Urothelium cell line (cell line): Measurements from ENCODE around the gene NEDD8.

ENCODE experiments used
- DNase-seq: peaks from one replicate; pipeline ENCODE4 v3.0.0; 2011; ENCODE audit warnings: low spot score, mixed read lengths
- FAIRE-seq: peaks from 2 replicates; lab custom pipeline; 2011; peaks lifted over from hg19 to GRCh38; lab: Jason Lieb, UNC

NEDD8 gene

DNA sequence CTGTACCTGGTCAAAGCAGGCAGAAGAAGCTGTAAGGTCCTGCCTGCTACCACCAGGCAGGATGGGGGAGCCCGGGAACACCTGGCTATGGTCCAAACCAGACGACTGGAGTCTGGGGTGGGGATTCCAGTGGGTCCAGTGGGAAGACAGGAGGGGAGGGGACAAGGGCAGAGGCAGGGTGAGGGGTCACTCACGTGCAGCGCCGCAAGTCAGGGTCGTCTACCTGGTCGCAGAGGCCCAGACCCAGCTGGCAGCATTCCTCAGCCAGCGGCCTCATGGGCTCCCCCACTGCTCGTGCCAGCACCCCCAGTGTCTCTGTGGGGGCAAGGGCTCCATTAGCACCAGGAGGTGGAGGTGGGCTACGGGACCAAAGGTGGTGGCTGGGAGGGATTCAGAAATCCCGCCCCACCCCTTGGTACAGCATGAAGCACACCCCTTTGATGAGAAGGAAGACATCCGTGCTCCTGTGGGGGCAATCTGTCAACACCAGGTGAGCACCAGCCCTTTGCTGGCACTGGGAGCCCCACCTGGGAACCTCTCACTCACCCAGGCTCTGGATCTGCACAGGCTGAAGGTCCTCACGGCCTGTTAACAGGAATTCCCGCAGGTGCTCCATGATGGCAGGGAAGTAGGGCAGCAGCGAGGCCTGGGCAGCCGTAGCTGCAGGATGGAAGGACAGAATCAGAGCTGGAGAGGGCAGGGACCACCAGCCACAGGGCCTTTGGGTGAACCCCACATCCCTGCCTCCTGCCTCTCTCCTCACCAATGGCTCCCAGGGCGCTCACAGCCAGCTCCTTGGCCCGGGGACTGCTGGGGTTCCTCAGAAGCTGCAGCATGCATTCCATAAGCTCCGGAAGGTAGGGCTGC lies 47.8 kb downstream of the NEDD8 start:
- DNase-seq = no peak
- no peak for FAIRE-seq

DNA sequence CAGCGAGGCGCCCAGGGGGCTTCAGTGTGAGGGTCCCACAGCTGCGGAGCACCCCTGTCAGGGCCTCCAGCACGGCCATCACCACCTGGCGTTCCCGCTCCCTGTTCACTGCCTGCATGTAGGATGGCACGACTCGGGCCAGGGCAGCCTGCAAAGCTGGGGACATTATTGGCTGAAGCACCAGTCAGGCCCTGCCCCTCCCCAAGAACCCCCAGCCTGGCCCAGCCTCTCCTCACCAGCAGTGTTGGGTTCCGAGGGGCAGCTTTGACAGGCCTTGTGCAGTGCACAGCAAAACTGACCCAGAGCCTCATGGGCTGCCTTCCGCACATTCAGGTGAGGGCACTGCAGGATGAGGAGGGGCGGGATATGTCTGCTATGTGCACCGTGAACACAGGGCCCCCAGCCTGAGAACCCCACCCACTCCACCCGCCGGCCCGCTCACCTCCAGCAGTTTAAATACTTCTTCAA lies 49.1 kb downstream of the NEDD8 start:
- FAIRE-seq (no peak), DNase-seq (no peak)

GRCh38 chr14:24182110-24182882 lies 49.9 kb downstream of the NEDD8 start:
- DNase-seq (no peak), FAIRE-seq (no peak)

DNA sequence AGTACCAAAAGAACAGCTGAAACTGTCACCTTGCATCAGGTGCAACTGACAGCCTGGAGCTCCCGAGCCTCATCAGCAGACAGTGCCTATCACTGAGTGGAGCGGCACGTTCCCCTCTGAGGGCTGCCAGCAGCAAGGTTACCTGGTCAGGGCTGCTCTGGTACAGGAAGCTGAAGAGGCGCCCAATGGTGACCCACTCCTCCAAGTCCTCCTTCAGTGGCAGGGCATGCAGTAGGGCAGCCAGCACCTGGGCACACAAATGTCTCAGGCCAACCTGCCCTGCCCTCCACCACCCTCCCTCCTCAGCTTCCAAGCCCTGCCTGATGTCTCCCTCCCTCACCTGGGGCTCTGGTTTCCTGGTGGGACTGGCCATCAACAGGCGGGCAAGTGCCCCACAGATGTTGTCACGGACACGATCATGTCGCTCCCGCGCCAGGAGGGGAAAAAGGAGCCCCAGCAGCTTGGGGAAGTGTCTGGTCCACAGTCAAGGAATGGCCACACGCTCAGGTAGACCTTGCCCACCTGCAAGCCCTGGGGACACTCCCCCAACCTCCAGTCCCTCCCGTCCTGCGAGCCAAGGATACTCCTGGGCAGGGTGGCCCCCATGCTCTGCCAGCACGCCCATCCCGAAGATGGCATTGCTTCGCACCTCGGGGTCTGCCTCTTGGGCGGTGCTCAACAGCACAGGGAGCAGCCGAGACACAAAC lies 50.6 kb downstream of the NEDD8 start:
- FAIRE-seq (no peak), DNase-seq (no peak)

DNA sequence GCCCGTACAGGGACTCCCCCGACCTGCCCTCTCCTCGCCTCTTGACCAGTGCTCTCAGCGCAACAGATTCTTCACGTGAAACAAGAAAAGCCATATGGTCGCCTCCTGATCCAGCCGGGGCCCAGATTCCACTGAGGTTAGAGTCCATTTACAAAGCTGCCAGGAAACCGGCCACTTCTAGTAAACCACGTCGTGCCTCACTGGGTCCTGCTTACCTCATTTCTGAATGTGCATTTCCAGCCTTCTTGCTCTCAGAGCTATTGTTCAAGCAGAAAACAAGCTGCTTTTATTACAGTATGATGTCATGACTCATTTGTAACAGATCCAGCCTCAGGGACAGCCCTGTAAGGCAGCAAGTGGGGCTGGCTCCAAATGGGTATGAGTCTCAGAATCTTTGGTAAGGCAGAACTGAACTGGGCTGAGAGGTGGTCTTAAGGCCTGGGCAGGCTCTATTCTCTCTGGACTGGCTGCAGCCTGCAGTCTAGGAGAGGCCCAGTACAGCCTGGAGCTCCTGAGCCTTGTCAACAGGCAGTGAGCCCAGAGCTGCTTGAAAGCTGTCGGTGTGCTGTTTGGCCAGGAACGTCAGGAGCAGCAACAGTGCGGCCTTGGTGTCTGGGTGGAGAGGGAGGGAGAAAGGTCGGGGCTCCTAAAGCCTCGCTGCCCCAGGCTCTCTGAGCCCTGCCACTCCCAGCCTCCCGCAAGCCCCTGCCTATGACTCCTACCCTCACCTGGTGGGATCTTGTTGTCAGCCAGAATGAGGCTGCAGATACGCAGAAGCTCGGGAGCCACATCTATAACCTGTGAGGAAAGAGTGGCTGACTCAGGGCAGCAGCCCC lies 52.0 kb downstream of the NEDD8 start:
- FAIRE-seq (no peak), DNase-seq (no peak)

DNA sequence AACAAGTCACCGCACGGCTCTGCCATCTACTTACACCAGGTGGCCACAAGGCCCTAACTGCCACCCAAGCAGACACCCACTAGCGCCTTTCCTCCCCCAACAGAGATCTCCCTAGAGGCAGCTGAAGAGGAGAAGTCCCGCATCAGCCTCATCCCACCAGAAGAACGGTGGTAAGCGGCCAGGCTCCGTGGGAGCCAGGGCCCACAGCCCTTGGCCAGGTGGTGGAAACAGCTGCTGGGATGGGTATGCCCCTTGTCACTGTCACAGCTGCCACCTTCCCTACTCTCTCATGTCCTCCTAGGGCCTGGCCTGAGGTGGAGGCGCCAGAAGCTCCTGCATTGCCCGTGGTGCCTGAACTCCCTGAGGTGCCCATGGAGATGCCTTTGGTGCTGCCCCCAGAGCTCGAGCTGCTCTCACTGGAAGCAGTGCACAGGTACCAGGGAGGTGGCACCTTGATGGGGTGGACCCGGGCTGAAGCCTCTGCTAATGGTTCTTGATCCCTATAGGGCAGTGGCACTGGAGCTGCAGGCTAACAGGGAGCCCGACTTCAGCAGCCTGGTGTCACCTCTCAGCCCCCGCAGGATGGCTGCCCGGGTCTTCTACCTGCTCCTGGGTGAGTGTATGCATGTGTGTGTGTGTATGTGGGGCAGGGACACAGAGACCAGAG lies 52.7 kb downstream of the NEDD8 start:
- DNase-seq = no peak
- no peak for FAIRE-seq

GRCh38 chr14:24178399-24179178 lies 53.6 kb downstream of the NEDD8 start:
- FAIRE-seq (no peak), DNase-seq (no peak)

DNA sequence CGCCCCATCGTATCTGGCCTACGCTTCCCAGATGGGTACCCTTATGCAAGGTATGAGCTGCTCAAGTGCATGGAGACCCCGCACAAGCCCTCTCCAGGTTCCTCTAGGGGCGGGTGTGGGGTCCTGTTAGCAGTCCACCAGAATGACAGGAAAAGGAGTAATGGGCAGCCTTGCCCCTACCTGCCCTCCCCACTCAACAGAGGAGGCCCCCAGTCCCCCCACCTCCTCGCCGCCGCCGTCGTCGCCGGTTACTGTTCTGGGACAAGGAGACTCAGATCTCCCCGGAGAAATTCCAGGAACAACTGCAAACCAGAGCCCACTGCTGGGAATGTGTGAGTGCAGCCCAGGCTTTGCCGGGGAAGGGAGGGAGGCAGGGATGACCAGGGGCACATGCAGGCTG lies 54.3 kb downstream of the NEDD8 start:
- DNase-seq = no peak
- FAIRE-seq = no peak

GRCh38 chr14:24177041-24177825 lies 54.9 kb downstream of the NEDD8 start:
- no peak for FAIRE-seq
- DNase-seq = no peak

DNA sequence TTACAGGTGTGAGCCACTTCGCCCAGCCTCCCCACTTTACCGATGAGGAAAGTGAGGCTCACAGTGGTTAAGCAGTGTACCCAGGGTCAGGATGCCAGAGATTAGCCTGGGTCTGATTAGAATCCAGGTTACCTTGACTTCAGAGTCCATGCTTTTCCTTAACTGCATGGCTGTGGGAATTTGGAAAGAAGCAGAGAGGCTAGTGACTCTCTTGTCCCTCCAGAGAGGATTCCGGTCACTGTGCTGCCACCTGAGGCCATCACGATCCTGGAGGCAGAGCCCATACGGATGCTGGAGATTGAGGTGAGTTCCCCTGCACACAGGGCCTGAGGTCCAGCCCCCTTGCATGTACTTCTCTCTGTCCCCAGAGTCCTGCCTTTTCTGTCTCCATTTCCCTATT lies 55.6 kb downstream of the NEDD8 start:
- no peak for FAIRE-seq
- no peak for DNase-seq

DNA sequence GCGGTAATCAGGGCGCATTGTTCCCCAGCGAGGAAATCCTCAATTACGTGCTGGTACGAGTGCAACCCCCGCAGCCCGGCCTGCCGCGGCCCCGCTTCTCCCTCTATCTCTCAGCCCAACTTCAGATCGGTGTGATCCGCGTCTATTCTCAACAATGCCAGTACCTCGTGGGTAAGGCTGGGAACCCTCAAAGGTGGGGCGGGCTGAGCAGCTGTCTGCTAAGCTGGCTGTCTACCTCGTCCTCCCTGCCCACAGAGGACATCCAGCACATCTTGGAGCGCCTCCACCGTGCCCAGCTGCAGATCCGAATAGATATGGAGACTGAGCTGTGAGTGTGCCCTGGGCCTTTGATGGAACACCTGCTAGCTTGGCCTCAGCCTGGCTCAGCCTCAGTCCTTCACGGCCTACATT lies 59.3 kb downstream of the NEDD8 start:
- DNase-seq (no peak), FAIRE-seq (no peak)

GRCh38 chr14:24172261-24172860 lies 59.8 kb downstream of the NEDD8 start:
- no peak for FAIRE-seq
- DNase-seq = no peak

DNA sequence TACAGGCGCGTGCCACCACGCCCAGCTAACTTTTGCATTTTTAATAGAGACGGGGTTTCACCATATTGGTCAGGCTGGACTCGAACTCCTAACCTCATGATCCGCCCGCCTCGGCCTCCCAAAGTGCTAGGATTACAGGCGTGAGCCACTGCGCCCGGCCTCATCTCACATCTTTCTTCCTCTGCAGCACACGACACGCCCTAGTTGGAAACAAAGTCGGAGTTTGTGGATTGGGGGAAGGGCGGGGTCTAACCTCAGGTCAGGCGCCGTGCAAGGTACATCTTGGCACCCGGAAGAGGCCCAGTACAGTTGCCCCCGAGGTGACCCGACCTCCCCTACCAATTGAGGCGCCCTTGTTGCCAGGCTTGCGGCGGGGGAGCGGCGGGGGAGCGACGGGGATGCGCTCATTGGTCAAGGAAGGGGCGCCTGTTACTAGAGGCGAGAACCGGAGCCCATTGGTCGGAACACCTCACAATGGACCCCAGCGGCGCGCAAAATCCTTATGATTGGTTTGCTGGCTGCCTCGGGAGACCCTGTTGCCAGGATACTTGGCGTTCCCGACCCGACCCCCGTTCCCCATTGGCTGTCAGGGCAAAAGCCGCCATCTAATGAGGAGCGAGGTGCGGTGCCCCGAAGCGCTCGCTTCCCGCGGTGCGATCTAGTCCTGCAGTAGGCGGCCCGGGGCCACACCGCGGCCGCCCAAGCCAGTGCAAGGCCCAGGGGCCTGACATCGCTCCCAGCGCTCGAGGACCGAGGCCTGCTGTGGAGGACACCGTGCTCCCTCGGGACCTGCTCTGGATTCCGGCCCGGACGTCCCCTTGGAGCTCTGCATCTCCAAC lies 60.5 kb downstream of the NEDD8 start, which contains the start of gene REC8:
TSS of gene REC8 (plus strand) at position 659 of the 839 bp plus-strand sequence. CDS start 473 bp downstream, outside the sequence.
- FAIRE-seq (no peak), DNase-seq (no peak)

DNA sequence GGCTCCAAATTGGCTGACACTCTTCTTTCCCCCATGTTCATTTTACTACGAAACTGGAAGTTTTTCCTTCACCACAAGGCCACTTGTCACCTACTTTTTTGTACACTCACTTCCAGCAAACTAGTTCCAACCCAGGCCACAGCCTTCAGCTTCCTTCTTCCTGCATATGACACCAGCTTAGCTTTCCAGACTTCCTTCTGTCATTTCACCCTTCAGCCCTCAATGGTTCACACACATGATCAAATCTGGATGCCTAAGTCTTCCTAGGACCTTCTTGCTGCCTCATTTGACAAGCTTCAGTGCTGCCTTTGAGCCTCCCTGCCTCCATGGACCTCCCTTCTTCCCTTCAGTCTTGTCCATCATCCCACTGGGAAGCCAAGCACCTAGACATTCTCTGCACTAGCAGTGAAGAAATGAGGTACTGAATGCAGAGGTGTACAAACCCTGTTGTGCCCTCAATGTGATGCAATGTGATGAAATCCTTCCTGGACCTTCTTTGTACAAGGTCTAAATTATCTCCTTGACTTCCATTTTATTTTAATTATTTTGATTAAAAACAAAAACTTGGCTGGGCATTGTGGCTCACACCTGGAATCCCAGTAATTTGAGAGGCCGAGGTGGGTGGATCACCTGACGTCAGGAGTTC lies 64.6 kb downstream of the NEDD8 start:
- DNase-seq (no peak), FAIRE-seq (no peak)
